Activated CD8-positive, alpha-beta memory T cell treated with anti-CD3 and anti-CD28 coated beads, Interleukin-2, amount 10 ng/mL, durations not matched to agents 7 days and 5 days (primary cell): ENCODE measurements around the gene FBL. TPM values are rescaled to one million over a fixed set of nuclear protein-coding genes. Genes with fewer than 3 reads are reported as not detected.

Experiments
- ATAC-seq: fragments of 150-1000 bp; cut with Tn5 transposase; one replicate; pipeline ENCODE4 v1.10.0; 2021; ENCODE audit warnings: moderate library complexity
- CTCF ChIA-PET: fragments of 350-600 bp; sonication (Branson Sonifier 250); formaldehyde crosslinking; loops from one replicate; lab custom pipeline; 2021; ENCODE audit warnings: antibody characterized with exemption; lab: Charles Lee
- DNase-seq: peaks from one replicate; pipeline ENCODE4 v3.0.0-alpha.2; 2020
- H3K27ac Mint-ChIP-seq: one replicate; pipeline ENCODE4 v1.8.0; 2021; ENCODE audit warnings: mild to moderate bottlenecking, mixed read lengths
- H3K27me3 Mint-ChIP-seq: one replicate; pipeline ENCODE4 v1.8.0; 2021; ENCODE audit warnings: mixed read lengths
- H3K36me3 Mint-ChIP-seq: one replicate; pipeline ENCODE4 v1.8.0; 2021; ENCODE audit warnings: mild to moderate bottlenecking, mixed read lengths
- H3K4me1 Mint-ChIP-seq: one replicate; pipeline ENCODE4 v1.8.0; 2021; ENCODE audit warnings: mixed read lengths
- H3K4me3 Mint-ChIP-seq: one replicate; pipeline ENCODE4 v1.8.0; 2021; ENCODE audit warnings: mild to moderate bottlenecking, moderate library complexity, mixed read lengths
- H3K9me3 Mint-ChIP-seq: one replicate; pipeline ENCODE4 v1.8.0; 2022; ENCODE audit warnings: low read depth, mixed read lengths
- total RNA-seq, 2 experiments: library from RNA; stranded (reverse); gene quantifications; one replicate each; pipeline ENCODE4 v1.2.3, GENCODE V29; 2021

Gene FBL
- total RNA-seq, 2 experiments from 2014 or later, result 374 to 453 TPM

GRCh38 chr19:39832341-39833083 lies 13.7 kb downstream of the FBL start:
- H3K36me3 Mint-ChIP-seq, result peaks cover 46% of the 10 kb centered on the region
- H3K27ac Mint-ChIP-seq, result peak overlapping the region; percentile 72
- peak overlapping the region; percentile 69 for H3K4me3 Mint-ChIP-seq
- H3K4me1 Mint-ChIP-seq, result peaks cover 36% of the 10 kb centered on the region
- CTCF ChIA-PET, result interaction anchor here (1.6 to 1.8 kb wide), 2 partner anchors 11 to 138 kb away, joined by 8 to 70 read pairs; partner anchors contain the start of genes FBL and PSMC4
- ATAC-seq (no peak), DNase-seq (no peak)
- no peaks in the 10 kb centered on the region for H3K9me3 Mint-ChIP-seq
- H3K27me3 Mint-ChIP-seq, result no peaks in the 10 kb centered on the region

- Mint-ChIP-seq H3K4me3 (no peak overlapping the region), H3K36me3 (peaks cover 40% of the 10 kb centered on the region), H3K27ac (no peak overlapping the region), H3K9me3 (no peaks in the 10 kb centered on the region), H3K4me1 (peaks cover 36% of the 10 kb centered on the region), H3K27me3 (no peaks in the 10 kb centered on the region)
- CTCF ChIA-PET, result no interaction called here
- ATAC-seq, result no peak
- no peak for DNase-seq
Observed at GRCh38 chr19:39831679-39832078, 14.5 kb downstream of the FBL start.

GRCh38 chr19:39830847-39831246 lies 15.3 kb downstream of the FBL start:
- DNase-seq, result no peak
- CTCF ChIA-PET, result no interaction called here
- Mint-ChIP-seq H3K9me3 (no peaks in the 10 kb centered on the region), H3K4me3 (no peak overlapping the region), H3K36me3 (peaks cover 36% of the 10 kb centered on the region), H3K27ac (peak overlapping the region; percentile 19), H3K4me1 (peaks cover 36% of the 10 kb centered on the region), H3K27me3 (no peaks in the 10 kb centered on the region)
- ATAC-seq, result no peak

- no peaks in the 10 kb centered on the region for H3K9me3 Mint-ChIP-seq
- no peak for DNase-seq
- CTCF ChIA-PET, result no interaction called here
- no peaks in the 10 kb centered on the region for H3K27me3 Mint-ChIP-seq
- no peak overlapping the region for H3K4me3 Mint-ChIP-seq
- H3K27ac Mint-ChIP-seq, result no peak overlapping the region
- peaks cover 34% of the 10 kb centered on the region for H3K36me3 Mint-ChIP-seq
- peaks cover 36% of the 10 kb centered on the region for H3K4me1 Mint-ChIP-seq
- ATAC-seq, result no peak
Observed at GRCh38 chr19:39830406-39830805, 15.8 kb downstream of the FBL start.

- Mint-ChIP-seq H3K4me3 (no peak overlapping the region), H3K36me3 (peaks cover 32% of the 10 kb centered on the region), H3K4me1 (peaks cover 34% of the 10 kb centered on the region), H3K27ac (peak overlapping the region; percentile 36), H3K27me3 (no peaks in the 10 kb centered on the region), H3K9me3 (no peaks in the 10 kb centered on the region)
- DNase-seq (no peak), ATAC-seq (no peak)
- CTCF ChIA-PET, result interaction anchor here (2.4 kb wide), 1 partner anchor 15 kb away, joined by 12 read pairs; no protein-coding TSS in a partner anchor
Observed at GRCh38 chr19:39829702-39830275, 16.4 kb downstream of the FBL start.

GRCh38 chr19:39828654-39829032 lies 17.5 kb downstream of the FBL start:
- CTCF ChIA-PET, result interaction anchor here (0.9 to 2.4 kb wide), 3 partner anchors 14 to 37 kb away, joined by 3 to 12 read pairs (median 4); no protein-coding TSS in a partner anchor
- no peaks in the 10 kb centered on the region for H3K27me3 Mint-ChIP-seq
- peak overlapping the region; percentile 80 for H3K27ac Mint-ChIP-seq
- ATAC-seq (no peak), DNase-seq (no peak)
- H3K4me1 Mint-ChIP-seq, result peaks cover 26% of the 10 kb centered on the region
- H3K4me3 Mint-ChIP-seq, result peak overlapping the region; percentile 37
- peaks cover 25% of the 10 kb centered on the region for H3K36me3 Mint-ChIP-seq
- H3K9me3 Mint-ChIP-seq, result no peaks in the 10 kb centered on the region

- Mint-ChIP-seq H3K4me1 (peaks cover 26% of the 10 kb centered on the region), H3K36me3 (peaks cover 25% of the 10 kb centered on the region), H3K27me3 (no peaks in the 10 kb centered on the region), H3K4me3 (peak overlapping the region; percentile 37), H3K9me3 (no peaks in the 10 kb centered on the region), H3K27ac (peak overlapping the region; percentile 80)
- DNase-seq (no peak), ATAC-seq (no peak)
- CTCF ChIA-PET, result interaction anchor here (0.9 to 2.4 kb wide), 3 partner anchors 13 to 36 kb away, joined by 3 to 12 read pairs (median 4); no protein-coding TSS in a partner anchor
Observed at GRCh38 chr19:39828015-39828653, 18.0 kb downstream of the FBL start.

GRCh38 chr19:39827216-39827615 lies 19.0 kb downstream of the FBL start:
- CTCF ChIA-PET, result interaction anchor here (2.4 kb wide), 1 partner anchor 17 kb away, joined by 12 read pairs; no protein-coding TSS in a partner anchor
- DNase-seq (no peak), ATAC-seq (no peak)
- H3K4me1 Mint-ChIP-seq, result peaks cover 18% of the 10 kb centered on the region
- H3K27me3 Mint-ChIP-seq, result no peaks in the 10 kb centered on the region
- H3K27ac Mint-ChIP-seq, result no peak overlapping the region
- H3K36me3 Mint-ChIP-seq, result peaks cover 25% of the 10 kb centered on the region
- H3K9me3 Mint-ChIP-seq, result no peaks in the 10 kb centered on the region
- H3K4me3 Mint-ChIP-seq, result no peak overlapping the region

- ATAC-seq (no peak), DNase-seq (no peak)
- Mint-ChIP-seq H3K4me3 (no peak overlapping the region), H3K36me3 (peaks cover 25% of the 10 kb centered on the region), H3K27me3 (no peaks in the 10 kb centered on the region), H3K9me3 (no peaks in the 10 kb centered on the region), H3K4me1 (peaks cover 13% of the 10 kb centered on the region), H3K27ac (no peak overlapping the region)
- CTCF ChIA-PET, result no interaction called here
Observed at GRCh38 chr19:39826311-39826945, 19.8 kb downstream of the FBL start.

GRCh38 chr19:39825531-39826076 lies 20.6 kb downstream of the FBL start:
- no peak for ATAC-seq

GRCh38 chr19:39825093-39825463 lies 21.1 kb downstream of the FBL start:
- H3K9me3 Mint-ChIP-seq, result no peaks in the 10 kb centered on the region
- peaks cover 13% of the 10 kb centered on the region for H3K4me1 Mint-ChIP-seq
- H3K36me3 Mint-ChIP-seq, result peaks cover 19% of the 10 kb centered on the region
- H3K4me3 Mint-ChIP-seq, result no peak overlapping the region
- no peak overlapping the region for H3K27ac Mint-ChIP-seq
- no peak for ATAC-seq
- H3K27me3 Mint-ChIP-seq, result no peaks in the 10 kb centered on the region
- CTCF ChIA-PET, result interaction anchor here (0.7 to 1.6 kb wide), 4 partner anchors 17 to 32 kb away, joined by 3 to 7 read pairs (median 3); no protein-coding TSS in a partner anchor
- DNase-seq, result no peak

More at GRCh38 chr19:39825531-39826076, 20.6 kb downstream of the FBL start:
- Mint-ChIP-seq H3K27ac (no peak overlapping the region), H3K27me3 (no peaks in the 10 kb centered on the region), H3K36me3 (peaks cover 19% of the 10 kb centered on the region), H3K4me3 (no peak overlapping the region), H3K9me3 (no peaks in the 10 kb centered on the region), H3K4me1 (peaks cover 13% of the 10 kb centered on the region)
- no peak for DNase-seq
- CTCF ChIA-PET, result interaction anchor here (0.7 kb wide), 1 partner anchor 30 kb away, joined by 3 read pairs; no protein-coding TSS in a partner anchor

- CTCF ChIA-PET, result interaction anchor here (0.7 to 1.6 kb wide), 5 partner anchors 18 to 55 kb away, joined by 3 to 7 read pairs (median 3); no protein-coding TSS in a partner anchor
- Mint-ChIP-seq H3K4me3 (no peak overlapping the region), H3K9me3 (no peaks in the 10 kb centered on the region), H3K4me1 (peaks cover 12% of the 10 kb centered on the region), H3K27ac (no peak overlapping the region), H3K27me3 (no peaks in the 10 kb centered on the region), H3K36me3 (peaks cover 17% of the 10 kb centered on the region)
- peak; percentile 99 for ATAC-seq
- DNase-seq, result peak; percentile 95
Observed at GRCh38 chr19:39824143-39825092, 21.8 kb downstream of the FBL start.
